OCI-LY1 (cell line): ENCODE data around the gene SLC44A2.

Experiments used
- EZH2 ChIP-seq: fragments of 200-600 bp; sonication (generic), shearing (Covaris generic); IDR thresholded peaks from 2 replicates; pipeline ENCODE4 v1.8.0; 2017; ENCODE audit warnings: borderline replicate concordance, mixed run types, mild to moderate bottlenecking, antibody characterized with exemption, low read length, moderate library complexity, mixed read lengths
- TF ChIP-seq, protein P1 (sequence below): fragments of 200-600 bp; sonication (generic), shearing (Covaris generic); IDR thresholded peaks from 2 replicates; pipeline ENCODE4 v1.5.1; 2017; ENCODE audit warnings: mild to moderate bottlenecking, antibody characterized with exemption, low read length, moderate library complexity, mixed read lengths

DNA sequence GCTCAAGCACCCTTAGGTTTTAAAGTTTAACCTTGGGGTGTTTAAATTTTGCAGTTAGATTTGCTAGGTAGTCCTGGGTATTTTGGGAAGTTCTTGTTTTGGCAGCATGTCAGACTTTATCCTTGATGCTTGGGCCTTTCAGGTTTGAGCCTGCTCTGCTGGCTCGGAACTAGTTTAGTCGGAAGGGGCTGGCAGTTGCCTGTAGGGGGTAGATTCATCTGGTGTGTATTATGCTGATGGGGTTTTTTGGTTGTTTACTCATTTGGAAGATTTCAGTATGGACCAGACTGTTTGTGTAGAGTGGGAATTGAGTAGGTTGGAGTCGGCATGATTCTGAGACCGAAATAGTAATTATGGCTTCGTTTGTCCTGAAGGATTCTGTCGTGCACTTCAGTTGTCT is 43.9 kb downstream of the SLC44A2 start:
- TF ChIP-seq, protein P1, sequence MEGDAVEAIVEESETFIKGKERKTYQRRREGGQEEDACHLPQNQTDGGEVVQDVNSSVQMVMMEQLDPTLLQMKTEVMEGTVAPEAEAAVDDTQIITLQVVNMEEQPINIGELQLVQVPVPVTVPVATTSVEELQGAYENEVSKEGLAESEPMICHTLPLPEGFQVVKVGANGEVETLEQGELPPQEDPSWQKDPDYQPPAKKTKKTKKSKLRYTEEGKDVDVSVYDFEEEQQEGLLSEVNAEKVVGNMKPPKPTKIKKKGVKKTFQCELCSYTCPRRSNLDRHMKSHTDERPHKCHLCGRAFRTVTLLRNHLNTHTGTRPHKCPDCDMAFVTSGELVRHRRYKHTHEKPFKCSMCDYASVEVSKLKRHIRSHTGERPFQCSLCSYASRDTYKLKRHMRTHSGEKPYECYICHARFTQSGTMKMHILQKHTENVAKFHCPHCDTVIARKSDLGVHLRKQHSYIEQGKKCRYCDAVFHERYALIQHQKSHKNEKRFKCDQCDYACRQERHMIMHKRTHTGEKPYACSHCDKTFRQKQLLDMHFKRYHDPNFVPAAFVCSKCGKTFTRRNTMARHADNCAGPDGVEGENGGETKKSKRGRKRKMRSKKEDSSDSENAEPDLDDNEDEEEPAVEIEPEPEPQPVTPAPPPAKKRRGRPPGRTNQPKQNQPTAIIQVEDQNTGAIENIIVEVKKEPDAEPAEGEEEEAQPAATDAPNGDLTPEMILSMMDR, result no peak
- no peak for TF ChIP-seq EZH2
